ENCODE measurements around the gene TBC1D19. TPM values are rescaled to one million over a fixed set of nuclear protein-coding genes. Genes with fewer than 3 reads are reported as not detected.
A peak's percentile ranks its signal among the peaks of the same experiment; 100 is the strongest.

TBC1D19 gene
- polyA plus RNA-seq, 5 donors, result 12.2 to 24.8 (median 19.8) TPM

GRCh38 chr4:26729027-26729426, 145.1 kb downstream of the TBC1D19 start:
- DNase-seq, result no peak

DNA sequence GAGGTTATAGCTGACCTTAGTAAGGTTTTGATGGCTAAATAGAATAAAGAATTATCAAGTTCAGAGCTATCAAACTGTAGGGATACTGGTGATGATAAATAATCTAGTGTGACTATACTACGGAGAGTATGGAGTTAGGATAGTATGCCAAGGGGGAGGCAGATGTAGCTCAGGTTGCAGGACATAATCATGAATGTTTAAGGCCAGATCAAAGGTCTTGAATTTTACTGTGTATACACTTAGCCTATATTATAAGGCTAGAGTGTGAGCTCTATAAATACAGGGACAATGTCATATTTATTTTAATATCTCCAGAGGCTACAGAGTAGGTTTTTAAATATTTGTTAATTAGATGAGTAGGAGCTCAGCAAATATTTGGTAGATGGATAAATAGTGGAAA, 145.7 kb downstream of the TBC1D19 start:
- DNase-seq, result no peak

GRCh38 chr4:26731351-26732035, 147.6 kb downstream of the TBC1D19 start:
- DNase-seq, result no peak

- no peak for DNase-seq
These were observed 148.5 kb downstream of the TBC1D19 start for GRCh38 chr4:26732356-26732755.

DNA sequence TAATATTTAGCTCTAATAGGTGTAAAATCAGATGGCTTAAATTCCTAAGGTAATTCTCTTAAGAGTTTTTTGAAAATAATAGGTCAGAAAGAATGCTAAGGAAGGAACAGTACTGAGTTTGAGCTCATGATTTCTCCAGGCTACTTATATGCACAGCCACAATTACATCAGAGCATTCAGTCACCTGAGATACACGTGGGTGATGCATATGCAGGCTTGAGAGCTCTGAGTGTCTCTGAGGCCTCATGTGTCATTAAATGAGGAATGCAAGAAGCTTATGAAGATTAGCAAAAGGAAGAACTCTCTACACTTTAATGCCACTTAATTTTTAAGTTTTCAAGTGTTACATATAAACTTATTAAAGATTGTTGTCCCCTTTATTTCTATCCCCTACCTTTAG, 152.7 kb downstream of the TBC1D19 start:
- DNase-seq, result no peak

GRCh38 chr4:26737385-26737784, 153.5 kb downstream of the TBC1D19 start:
- DNase-seq, result no peak

DNA sequence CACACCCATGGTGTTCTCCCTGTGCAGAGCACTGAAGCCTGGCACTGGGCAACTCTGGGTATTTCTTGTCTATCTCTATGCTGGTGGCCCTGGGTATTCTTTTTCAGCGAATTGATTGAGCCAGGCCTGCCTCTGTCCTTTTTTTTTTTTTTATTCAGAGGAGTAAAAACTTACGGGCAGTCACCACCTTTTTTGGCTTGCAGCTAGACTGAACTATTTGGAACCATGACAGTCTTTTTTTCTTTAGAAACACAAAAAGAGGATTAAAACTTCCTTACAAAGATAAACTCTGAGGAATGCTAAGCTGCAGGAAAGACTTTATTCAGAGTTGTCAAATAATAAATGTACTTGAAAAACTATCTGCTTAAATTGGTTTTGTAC, 157.6 kb downstream of the TBC1D19 start:
- DNase-seq, result no peak

DNA sequence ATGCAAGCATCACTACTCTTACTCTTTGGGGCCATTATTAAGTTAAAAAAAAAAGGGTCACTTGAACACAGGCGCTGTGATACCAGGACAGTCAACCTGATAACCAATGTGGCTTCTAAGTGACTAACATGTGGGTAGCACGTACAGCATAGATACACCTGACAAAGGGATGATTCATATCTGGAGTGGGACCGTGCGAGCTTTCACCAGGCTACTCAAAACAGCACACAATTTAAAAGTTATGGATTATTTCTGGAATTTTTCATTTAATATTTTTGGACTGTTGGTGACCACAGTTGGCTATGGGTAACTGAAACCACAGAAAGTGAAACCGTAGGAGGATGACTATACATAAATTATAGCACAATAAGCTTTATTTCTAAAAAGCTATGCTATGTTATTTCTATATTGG, 162.9 kb downstream of the TBC1D19 start:
- DNase-seq, result no peak

- DNase-seq, result no peak
These were observed 164.9 kb downstream of the TBC1D19 start for GRCh38 chr4:26748811-26749210.

DNA sequence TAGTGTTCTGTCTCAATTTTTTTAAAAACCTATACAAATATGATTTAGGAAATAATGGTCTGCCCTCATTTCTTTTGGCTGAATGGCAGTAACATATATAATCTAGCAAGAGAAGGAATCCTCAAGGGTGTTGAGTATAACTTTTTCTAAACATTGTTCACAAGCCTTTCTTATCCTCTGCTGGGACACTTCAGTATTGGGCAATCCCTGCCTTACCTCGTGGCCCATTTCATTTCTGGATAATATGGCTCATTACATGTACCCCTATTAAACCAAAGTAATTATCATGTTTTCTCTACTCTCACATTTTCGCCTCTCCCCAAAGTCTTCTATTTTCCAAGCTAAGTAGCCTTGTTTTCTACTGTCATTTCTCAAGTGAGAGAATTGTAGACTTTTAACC, 166.0 kb downstream of the TBC1D19 start:
- DNase-seq, result no peak

DNA sequence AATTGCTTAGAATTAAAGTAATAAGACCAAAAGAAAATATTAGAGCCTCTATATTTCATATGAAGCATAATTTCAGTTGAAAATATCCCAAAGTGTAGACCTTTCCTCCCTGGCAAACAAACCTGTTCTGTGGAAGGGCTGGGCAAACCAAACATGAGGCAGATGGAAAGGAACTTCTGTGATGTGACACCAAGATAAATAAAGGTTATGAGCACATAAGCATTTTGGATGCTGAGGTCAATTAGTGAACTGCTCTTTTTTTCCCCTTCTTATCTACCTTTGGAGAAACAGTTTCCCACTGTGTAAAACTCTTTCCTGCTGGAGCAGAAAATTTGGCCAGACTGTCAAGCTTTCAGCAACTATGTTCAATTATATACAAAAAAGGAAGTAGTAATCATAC, 167.1 kb downstream of the TBC1D19 start:
- DNase-seq, result no peak

DNA sequence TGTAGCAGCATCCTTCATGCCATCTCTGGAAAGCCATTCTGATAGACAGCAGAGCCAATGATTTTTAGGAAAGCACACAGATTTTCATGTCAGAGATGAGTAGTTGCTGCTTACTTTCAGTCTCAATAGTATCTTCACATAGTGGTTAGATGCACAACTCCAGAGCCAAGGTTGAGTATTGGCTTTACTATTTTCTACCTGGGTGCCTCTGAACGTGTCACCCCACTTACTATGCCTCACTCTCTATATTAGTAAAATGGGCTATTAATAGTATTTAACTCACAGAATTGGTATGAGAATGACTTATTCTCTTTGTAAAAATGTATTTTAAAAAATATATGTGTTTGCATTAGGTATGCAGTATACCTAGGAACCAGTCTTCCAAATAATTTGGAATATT, 168.0 kb downstream of the TBC1D19 start:
- no peak for DNase-seq

DNA sequence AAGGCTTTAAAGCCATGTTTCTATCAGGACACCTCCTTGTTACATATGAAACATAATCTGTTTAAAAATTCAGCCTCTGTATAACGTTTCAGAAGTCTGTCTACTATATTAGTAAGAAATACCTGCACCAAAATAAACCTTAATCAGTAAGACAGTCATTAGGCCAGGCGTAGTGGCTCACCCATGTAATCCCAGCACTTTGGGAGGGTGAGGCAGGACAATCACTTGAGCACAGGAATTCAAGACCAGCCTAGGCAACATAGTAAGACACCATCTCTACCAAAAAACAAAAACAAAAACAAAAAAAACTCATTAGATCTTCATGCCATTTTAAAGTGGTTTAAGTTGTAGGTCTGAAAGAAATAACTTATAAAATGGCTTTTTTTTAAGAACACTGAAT, 169.3 kb downstream of the TBC1D19 start:
- DNase-seq, result no peak

DNA sequence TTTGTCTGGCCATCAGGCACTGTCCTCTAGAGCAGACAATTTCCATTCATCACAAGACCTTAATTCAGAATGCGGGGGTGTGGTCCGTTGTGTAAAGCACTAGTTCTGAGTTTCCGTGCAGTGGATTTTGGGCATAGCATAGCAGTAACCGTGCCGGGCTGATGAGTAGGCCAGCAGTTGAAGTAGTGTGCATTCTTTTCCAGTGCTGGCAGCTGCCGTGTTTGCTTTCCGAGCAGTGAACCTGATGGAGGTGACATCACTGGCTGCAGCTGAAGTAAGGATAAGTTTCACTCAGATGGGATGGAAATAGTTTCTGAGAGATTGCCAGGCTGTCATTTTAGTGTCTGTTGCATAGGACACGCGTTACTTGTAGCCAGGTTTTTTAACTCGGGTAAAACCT, 169.7 kb downstream of the TBC1D19 start:
- peak; percentile 14 to 15 for DNase-seq

DNA sequence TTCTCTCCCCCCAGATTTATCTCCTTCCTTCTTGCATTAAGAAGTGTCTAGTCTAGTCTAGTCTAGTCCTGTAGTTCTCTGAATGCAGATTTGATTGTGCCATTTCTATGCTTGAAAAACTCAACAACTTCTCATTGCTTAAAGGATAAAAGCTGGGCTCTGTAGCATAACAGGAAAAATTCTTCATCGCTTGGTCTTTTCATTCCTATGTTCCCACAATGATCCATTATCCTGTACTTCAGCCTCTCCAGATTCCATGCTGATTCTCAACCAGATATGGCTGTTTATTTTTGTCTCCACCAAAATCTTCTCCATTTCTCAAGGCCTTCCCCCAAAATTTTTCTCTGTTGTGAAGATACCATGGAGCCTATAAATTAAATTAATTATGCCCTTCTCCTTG, 173.9 kb downstream of the TBC1D19 start:
- DNase-seq, result no peak

GRCh38 chr4:26758899-26759298, 175.0 kb downstream of the TBC1D19 start:
- DNase-seq, result no peak

- DNase-seq, result no peak
These were observed 178.8 kb downstream of the TBC1D19 start for GRCh38 chr4:26762650-26763049.

GRCh38 chr4:26763063-26763462, 179.2 kb downstream of the TBC1D19 start:
- no peak for DNase-seq

DNA sequence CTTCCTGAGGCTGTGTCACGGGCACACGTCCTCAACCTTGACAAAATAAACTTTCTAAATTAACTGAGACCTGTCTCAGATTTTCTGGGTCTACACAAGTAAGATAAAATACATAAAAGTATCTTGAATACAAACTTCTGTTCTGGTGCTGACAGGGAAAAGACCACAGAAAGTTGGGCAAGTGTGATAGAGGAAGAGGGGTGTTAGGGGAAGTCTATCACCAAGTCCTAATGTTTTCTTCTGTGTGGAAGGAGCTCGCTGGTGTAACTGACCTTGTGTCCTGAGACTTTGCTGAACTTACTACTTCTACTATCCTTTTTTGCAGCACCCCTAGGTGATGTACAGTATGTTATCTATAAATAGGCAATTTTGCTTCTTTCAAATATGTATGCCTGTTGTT, 179.8 kb downstream of the TBC1D19 start:
- DNase-seq, result no peak

DNA sequence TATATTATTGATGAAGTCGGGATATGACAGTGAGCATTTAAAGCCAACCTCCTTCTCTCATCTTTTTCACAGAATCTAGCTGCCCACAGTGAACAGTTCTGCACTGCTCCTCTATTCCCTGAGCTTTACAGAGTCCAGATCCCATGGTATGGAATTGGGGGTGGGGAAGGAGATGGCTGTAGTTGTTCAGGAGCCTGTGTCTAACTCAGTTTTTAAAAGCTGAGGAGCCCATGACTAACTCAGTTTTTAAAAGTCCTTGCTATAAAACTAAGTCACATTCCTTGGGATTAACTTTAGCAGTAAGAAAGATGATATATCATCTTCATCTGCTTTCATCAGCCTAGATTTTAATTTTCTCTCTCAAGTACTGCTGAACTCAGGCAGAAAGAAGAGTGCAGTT, 180.3 kb downstream of the TBC1D19 start:
- no peak for DNase-seq

GRCh38 chr4:26765515-26765914, 181.6 kb downstream of the TBC1D19 start:
- no peak for DNase-seq

- no peak for DNase-seq
These were observed 182.3 kb downstream of the TBC1D19 start for GRCh38 chr4:26766141-26766540.

GRCh38 chr4:26772096-26772873, 188.4 kb downstream of the TBC1D19 start:
- DNase-seq, result no peak

DNA sequence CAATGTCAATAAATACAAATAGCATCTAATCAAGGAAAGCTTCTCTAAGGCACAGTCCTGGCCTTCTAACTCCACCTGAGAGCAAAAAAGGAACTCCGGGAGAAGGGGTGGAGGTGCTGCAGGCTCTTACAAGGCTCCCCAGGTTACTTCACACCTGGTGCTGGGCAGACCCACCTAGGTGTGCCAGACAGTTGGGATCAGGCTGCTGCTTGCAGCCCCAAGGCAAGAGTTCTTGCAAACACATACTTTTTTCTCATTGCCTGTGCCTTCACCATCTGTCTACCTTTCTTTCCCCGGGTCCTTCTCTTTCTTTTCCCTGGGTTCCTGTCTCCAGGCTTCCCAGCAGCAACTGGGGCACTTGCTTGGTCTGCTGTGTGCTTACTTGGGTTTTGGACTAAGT, 195.3 kb downstream of the TBC1D19 start:
- no peak for DNase-seq
